Left lobe of liver (tissue), 2 donors: ENCODE data around the gene LST1. TPM values are rescaled to one million over a fixed set of nuclear protein-coding genes. Genes with fewer than 3 reads are reported as not detected.

ENCODE experiments used
- ATAC-seq: fragments of 200-7000 bp; cut with Tn5 transposase; one replicate; pipeline ENCODE4 v1.9.1; 2020; ENCODE audit warnings: mild to moderate bottlenecking, moderate library complexity
- DNase-seq: peaks from one replicate; pipeline ENCODE4 v3.0.0-alpha.2; 2020; ENCODE audit warnings: low spot score
- total RNA-seq: library from RNA; stranded (reverse); gene quantifications from one replicate; pipeline ENCODE4 v1.2.1, GENCODE V29; 2021
- donor health status: DM: no; HTN: no; CAD: no; lungs with moderate emphysema.
- donor health status: DM: no; HTN: yes; CAD: no.

Gene LST1
- total RNA-seq, 1 donor from 2014 or later, result 10.2 TPM

GRCh38 chr6:31617010-31617409 is 30.9 kb downstream of the LST1 start:
- no peak for DNase-seq
- ATAC-seq, result no peak

GRCh38 chr6:31619805-31620585 is 33.9 kb downstream of the LST1 start:
- DNase-seq (peak; percentile 98), ATAC-seq (peak; percentile 89)

- peak; percentile 87 for ATAC-seq
- no peak for DNase-seq
Measured at GRCh38 chr6:31620586-31621319, 34.7 kb downstream of the LST1 start, which contains the start of gene PRRC2A. PRRC2A (plus strand) TSS chr6:31620715; CDS start chr6:31622790, 2,075 bp downstream.

- ATAC-seq, result no peak
- no peak for DNase-seq
Measured at GRCh38 chr6:31621320-31621939, 35.4 kb downstream of the LST1 start.

DNA sequence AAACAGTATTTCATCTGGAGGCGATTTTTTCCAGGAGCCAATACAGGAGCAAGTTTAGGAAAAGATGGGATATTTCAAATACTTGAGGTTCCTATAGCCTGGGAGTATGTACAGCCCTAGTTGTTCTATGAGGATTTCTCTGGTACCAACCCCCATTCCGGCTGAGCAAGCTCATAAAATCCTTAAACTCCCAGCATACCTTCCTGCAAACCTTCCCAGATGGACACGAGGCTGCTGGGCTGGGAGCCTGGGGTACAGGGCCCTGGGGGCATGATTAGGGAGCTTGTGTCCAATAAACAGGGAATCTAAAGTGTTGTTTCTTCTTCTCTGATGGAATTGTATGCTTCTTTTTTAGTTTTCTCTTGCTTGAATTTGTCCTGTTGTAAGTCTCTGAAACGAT is 35.9 kb downstream of the LST1 start:
- ATAC-seq, result no peak
- DNase-seq, result no peak

DNA sequence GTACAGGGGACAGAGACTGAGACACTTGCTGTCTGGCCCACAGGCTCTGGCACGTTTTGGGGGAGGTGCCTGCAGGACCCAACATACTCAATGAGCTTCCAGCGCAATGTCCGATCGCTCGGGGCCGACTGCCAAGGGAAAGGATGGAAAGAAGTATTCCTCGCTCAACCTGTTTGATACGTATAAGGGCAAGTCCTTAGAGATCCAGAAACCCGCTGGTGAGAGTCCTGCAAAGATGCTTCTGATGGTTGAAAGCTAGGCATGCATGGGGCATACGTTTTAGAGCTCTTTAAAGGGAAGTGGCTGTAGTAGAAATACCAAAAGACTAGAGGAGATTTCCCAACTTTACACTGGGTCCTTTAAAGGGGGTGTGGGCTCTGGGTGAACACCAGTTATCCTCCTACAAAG is 36.6 kb downstream of the LST1 start:
- DNase-seq (no peak), ATAC-seq (no peak)

DNA sequence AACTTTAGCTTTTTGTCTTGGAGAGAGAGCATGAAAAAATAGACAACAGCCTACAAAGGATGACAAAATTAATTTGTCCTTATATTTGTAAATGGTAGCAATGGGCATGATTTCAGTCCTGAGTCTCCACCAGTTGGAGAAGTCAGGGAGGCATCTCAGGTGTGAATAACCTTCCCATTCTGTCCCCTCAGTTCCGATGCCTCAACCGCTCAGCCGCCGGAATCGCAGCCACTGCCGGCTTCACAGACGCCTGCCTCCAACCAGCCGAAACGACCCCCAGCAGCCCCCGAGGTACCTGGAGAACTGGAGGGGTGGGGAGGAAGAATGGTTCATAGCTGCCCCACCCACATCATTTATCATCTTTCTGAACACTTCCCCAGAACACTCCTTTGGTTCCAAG is 38.0 kb downstream of the LST1 start:
- no peak for DNase-seq

GRCh38 chr6:31626952-31627351 is 40.9 kb downstream of the LST1 start:
- ATAC-seq (no peak), DNase-seq (no peak)

More for the DNA sequence above, 38.0 kb downstream of the LST1 start:
- no peak for ATAC-seq

- ATAC-seq (no peak), DNase-seq (no peak)
Measured at GRCh38 chr6:31627690-31628287, 41.7 kb downstream of the LST1 start.

- no peak for DNase-seq
- ATAC-seq, result no peak
Measured at GRCh38 chr6:31629014-31629413, 42.9 kb downstream of the LST1 start.

DNA sequence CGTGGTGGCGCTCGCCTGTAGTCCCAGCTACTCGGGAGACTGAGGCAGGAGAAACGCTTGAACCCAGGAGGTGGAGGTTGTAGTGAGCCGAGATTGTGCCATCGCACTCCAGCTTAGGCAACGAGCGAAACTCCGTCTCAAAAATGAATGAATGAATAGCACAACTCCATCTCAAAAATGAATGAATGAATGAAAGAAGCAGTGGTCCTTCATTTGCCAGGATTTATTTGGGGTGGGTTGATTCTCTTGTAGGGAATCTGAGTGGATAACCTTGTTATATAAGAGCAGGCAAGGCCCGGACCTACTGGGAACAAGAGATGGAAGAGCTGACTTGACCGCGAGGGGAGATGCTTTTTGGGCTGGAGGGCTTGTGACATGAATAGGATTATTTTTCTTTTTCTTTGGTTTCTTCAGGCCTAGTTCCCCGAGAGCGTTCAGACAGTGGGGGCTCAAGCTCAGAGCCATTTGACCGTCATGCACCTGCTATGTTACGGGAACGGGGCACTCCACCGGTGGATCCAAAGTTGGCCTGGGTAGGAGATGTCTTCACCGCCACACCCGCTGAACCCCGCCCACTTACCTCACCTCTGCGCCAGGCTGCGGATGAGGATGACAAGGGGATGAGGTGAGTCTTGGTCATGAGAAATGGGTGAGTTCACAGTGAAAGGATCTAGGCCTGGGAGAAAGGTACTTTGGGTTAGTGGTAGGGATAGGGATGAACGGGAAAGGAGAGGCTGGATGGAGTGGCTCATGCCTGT is 44.3 kb downstream of the LST1 start:
- ATAC-seq (no peak), DNase-seq (no peak)

DNA sequence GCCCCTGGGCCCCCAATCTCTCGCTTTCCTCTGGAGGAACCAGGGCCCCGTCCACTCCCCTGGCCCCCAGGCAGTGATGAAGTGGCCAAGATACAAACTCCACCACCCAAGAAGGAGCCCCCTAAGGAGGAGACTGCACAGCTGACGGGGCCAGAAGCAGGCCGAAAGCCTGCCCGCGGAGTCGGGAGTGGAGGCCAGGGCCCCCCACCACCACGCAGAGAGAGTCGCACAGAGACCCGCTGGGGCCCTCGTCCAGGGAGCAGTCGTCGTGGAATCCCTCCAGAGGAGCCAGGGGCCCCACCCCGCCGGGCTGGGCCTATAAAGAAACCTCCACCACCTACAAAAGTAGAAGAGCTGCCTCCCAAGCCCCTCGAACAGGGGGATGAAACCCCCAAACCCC is 45.1 kb downstream of the LST1 start:
- ATAC-seq (no peak), DNase-seq (no peak)

DNA sequence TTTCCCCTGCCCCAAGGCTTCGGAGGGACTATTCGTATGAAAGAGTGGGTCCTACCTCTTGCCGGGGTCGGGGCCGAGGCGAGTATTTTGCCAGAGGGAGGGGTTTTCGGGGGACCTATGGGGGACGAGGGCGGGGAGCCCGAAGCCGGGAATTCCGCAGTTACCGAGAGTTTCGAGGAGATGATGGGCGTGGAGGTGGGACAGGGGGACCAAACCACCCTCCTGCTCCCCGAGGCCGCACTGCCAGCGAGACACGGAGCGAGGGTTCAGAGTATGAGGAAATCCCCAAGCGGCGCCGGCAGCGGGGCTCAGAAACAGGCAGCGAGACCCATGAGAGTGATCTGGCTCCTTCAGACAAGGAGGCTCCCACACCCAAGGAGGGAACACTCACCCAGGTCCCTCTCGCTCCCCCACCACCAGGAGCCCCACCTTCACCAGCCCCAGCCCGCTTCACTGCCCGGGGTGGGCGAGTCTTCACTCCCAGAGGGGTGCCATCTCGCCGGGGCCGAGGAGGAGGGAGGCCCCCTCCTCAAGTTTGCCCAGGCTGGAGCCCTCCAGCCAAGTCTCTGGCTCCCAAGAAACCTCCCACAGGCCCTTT is 45.7 kb downstream of the LST1 start:
- ATAC-seq (no peak), DNase-seq (no peak)

DNA sequence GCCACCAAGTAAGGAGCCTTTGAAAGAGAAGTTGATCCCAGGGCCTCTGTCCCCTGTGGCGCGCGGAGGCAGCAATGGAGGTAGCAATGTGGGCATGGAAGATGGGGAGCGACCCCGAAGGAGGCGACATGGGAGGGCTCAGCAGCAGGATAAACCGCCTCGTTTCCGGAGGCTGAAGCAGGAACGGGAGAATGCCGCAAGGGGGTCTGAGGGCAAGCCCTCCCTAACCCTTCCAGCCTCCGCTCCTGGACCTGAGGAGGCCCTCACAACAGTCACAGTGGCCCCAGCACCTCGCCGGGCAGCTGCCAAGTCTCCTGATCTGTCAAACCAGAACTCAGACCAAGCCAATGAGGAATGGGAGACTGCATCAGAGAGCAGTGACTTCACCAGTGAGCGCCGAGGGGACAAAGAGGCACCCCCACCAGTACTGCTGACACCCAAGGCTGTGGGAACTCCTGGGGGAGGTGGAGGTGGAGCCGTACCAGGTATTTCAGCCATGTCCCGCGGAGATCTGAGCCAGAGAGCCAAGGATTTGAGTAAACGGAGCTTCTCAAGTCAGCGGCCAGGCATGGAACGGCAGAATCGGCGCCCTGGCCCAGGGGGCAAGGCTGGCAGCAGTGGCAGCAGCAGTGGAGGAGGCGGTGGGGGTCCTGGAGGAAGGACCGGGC is 46.3 kb downstream of the LST1 start:
- ATAC-seq (no peak), DNase-seq (no peak)

- DNase-seq (no peak), ATAC-seq (no peak)
Measured at GRCh38 chr6:31633447-31633846, 47.4 kb downstream of the LST1 start.

DNA sequence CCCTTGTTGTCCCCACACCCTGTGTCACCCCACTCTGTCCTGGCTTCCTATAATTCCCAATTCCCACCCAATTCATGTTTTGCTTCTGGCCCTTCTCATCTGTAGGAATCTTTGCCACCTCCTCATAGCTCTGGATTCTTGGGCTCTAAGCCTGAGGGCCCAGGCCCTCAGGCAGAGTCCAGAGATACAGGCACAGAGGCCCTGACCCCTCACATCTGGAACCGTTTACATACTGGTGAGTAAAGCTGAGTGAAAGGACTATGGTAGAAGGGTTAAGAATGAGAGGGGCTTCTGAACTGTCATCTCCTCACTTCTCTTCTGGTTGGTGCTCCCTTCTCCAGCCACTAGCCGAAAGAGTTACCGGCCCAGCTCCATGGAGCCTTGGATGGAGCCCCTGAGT is 48.1 kb downstream of the LST1 start:
- no peak for DNase-seq
- peak; percentile 1 for ATAC-seq

DNA sequence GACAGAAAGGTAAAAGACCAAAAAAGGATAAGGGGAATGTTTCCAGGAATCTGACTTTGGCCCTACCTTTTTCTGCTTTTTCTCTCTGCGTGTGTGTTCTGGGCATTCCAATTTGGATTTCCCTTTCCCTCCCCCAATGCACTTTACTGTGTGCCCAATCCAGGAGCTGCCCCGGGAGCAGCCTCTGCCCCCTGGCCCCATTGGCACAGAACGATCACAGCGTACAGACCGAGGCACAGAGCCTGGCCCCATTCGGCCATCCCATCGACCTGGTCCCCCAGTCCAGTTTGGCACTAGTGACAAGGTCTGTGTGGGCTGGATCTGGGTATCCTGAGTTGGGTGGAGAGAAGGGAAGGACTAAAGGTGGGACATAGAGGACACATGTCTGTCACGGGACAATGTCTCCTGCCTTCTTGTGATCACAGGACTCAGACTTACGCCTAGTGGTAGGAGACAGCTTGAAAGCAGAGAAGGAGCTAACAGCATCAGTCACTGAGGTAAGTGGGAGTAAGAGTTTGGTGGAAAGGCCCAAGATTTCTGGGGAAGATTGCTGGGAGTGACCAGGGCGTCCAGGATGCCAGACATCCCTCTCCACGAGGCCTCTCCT is 49.0 kb downstream of the LST1 start:
- ATAC-seq (peak; percentile 87), DNase-seq (peak; percentile 80)

DNA sequence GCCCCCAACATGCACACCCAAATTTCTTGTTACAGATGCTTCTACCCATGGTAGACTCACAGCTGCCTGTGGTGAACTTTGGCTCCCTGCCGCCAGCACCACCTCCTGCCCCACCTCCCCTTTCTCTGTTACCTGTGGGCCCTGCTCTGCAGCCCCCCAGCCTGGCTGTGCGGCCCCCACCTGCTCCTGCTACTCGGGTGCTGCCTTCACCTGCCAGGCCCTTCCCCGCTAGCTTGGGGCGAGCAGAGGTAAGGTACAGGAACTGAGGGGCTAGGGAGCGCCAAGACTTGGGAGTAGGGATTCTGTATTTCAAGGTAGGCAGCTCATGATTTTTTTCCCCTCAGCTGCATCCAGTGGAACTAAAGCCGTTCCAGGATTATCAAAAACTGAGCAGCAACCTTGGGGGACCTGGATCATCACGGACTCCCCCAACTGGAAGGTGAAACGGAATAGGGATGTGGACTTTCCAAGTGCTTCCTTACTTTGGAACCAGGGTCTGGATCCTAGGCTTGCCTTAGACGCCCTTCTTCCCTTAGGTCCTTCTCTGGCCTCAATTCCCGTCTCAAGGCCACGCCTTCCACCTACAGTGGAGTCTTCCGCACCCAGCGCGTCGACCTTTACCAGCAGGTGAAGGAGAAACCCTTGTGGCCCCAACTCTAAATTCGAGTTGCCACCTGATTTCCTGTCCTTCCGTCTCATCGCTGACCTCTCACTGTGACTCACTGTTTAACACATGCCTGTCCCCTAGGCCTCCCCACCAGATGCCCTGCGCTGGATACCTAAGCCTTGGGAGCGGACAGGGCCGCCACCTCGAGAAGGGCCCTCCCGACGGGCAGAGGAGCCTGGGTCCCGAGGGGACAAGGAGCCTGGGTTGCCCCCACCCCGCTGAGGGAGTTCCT is 50.9 kb downstream of the LST1 start:
- ATAC-seq (no peak), DNase-seq (no peak)
